DND-41 (cell line): ENCODE data around the gene MYOM1.

Experiments
- ATAC-seq: fragments of 200-7000 bp; cut with Tn5 transposase; 3 replicates; pipeline ENCODE4 v1.9.1; 2021; ENCODE audit warnings: low read depth; ENCODE audit not compliant: insufficient read depth
- DNase-seq: peaks from one replicate; pipeline ENCODE4 v3.0.0-alpha.2; 2020
- H2AFZ ChIP-seq: 2 replicates; pipeline ENCODE4 v1.6.0; 2012; ENCODE audit warnings: low read depth, low read length
- H3K27ac ChIP-seq: 2 replicates; pipeline ENCODE4 v1.5.1; 2012; ENCODE audit warnings: low read length, inconsistent platforms
- H3K27me3 ChIP-seq: fragments of 200-600 bp; sonication (generic); 2 replicates; pipeline ENCODE4 v1.6.0; 2012; ENCODE audit warnings: low read length, mild to moderate bottlenecking, inconsistent platforms; ENCODE audit not compliant: insufficient read depth, poor library complexity
- H3K36me3 ChIP-seq: 2 replicates; pipeline ENCODE4 v1.5.1; 2012; ENCODE audit warnings: low read length, inconsistent platforms; ENCODE audit not compliant: insufficient read depth
- H3K4me1 ChIP-seq: 2 replicates; pipeline ENCODE4 v1.5.1; 2012; ENCODE audit warnings: mild to moderate bottlenecking, low read length; ENCODE audit not compliant: insufficient read depth
- H3K4me2 ChIP-seq: 2 replicates; pipeline ENCODE4 v1.6.0; 2012; ENCODE audit warnings: mild to moderate bottlenecking, moderate library complexity, low read length, inconsistent platforms; ENCODE audit not compliant: insufficient read depth
- H3K4me3 ChIP-seq, 2 experiments: fragments of 200-600 bp in 1 of 2; shearing (Covaris generic) in 1 of 2; 2 replicates each; pipeline ENCODE4 v1.5.1; 2012 to 2016; ENCODE audit warnings: inconsistent platforms in 2 of 2, low read length in 2 of 2, mild to moderate bottlenecking in 2 of 2, low read depth in 1 of 2, moderate library complexity in 1 of 2
- H3K79me2 ChIP-seq: 2 replicates; pipeline ENCODE4 v1.6.0; 2012; ENCODE audit warnings: low read length, inconsistent platforms; ENCODE audit not compliant: insufficient read depth
- H3K9ac ChIP-seq: 2 replicates; pipeline ENCODE4 v1.6.0; 2012; ENCODE audit warnings: low read depth, mild to moderate bottlenecking, inconsistent platforms, low read length, moderate library complexity
- H3K9me3 ChIP-seq: 2 replicates; pipeline ENCODE4 v1.5.1; 2012; ENCODE audit warnings: low read length, moderate library complexity, mild to moderate bottlenecking, inconsistent platforms; ENCODE audit not compliant: insufficient read depth, severe bottlenecking
- H4K20me1 ChIP-seq: 2 replicates; pipeline ENCODE4 v1.6.0; 2012; ENCODE audit warnings: low read length; ENCODE audit not compliant: insufficient read depth
- CTCF ChIP-seq: IDR thresholded peaks from 2 replicates; pipeline ENCODE4 v1.5.1; 2012; ENCODE audit warnings: borderline replicate concordance, low read length, moderate library complexity, mild to moderate bottlenecking; ENCODE audit not compliant: poor library complexity, severe bottlenecking; ENCODE audit errors: extremely low read depth
- EZH2 ChIP-seq: IDR thresholded peaks from 3 replicates; pipeline ENCODE4 v1.6.1; 2012; ENCODE audit warnings: borderline replicate concordance, low read depth, mild to moderate bottlenecking, moderate library complexity, low read length, inconsistent platforms; ENCODE audit not compliant: severe bottlenecking

Gene MYOM1

GRCh38 chr18:3132700-3133099, 87.1 kb downstream of the MYOM1 start:
- H3K36me3 ChIP-seq = no peaks in the 10 kb centered on the region
- no peaks in the 10 kb centered on the region for H4K20me1 ChIP-seq
- no peaks in the 10 kb centered on the region for H3K9me3 ChIP-seq
- H3K4me1 ChIP-seq = no peaks in the 10 kb centered on the region
- no peak for ATAC-seq
- no peak overlapping the region for H3K9ac ChIP-seq
- no peaks in the 10 kb centered on the region for H3K79me2 ChIP-seq
- no peaks in the 10 kb centered on the region for H3K27me3 ChIP-seq
- no peak overlapping the region for H3K27ac ChIP-seq
- H2AFZ ChIP-seq = no peak overlapping the region
- H3K4me3 ChIP-seq = no peak overlapping the region
- no peak overlapping the region for H3K4me2 ChIP-seq
- TF ChIP-seq CTCF (no peak), EZH2 (no peak)
- no peak for DNase-seq

DNA sequence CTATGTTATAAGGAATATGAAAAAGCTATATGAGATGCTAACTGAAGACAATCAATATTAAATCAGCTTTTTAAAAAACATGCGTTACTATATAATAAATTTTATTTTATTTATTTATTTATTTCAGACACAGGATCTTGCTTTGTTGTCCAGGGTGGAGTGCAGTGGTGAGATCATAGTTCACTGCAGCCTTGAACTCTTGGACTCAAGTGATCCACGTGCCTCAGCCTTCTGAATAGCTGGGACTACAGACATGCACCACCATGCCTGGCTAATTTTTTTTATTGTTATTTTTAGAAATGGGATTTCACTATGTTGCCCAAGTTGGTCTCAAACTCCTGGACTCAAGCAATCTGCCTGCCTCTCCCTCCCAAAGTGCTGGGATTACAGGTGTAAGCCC, 89.4 kb downstream of the MYOM1 start:
- no peak overlapping the region for H3K4me3 ChIP-seq
- no peak overlapping the region for H3K27ac ChIP-seq
- H2AFZ ChIP-seq = no peak overlapping the region
- no peak overlapping the region for H3K4me2 ChIP-seq
- no peaks in the 10 kb centered on the region for H3K4me1 ChIP-seq
- DNase-seq = no peak
- ATAC-seq = no peak
- TF ChIP-seq CTCF = no peak
- no peak for TF ChIP-seq EZH2
- H3K79me2 ChIP-seq = no peaks in the 10 kb centered on the region
- H3K27me3 ChIP-seq = no peaks in the 10 kb centered on the region
- H4K20me1 ChIP-seq = no peaks in the 10 kb centered on the region
- H3K9ac ChIP-seq = no peak overlapping the region
- H3K9me3 ChIP-seq = no peaks in the 10 kb centered on the region
- no peaks in the 10 kb centered on the region for H3K36me3 ChIP-seq

- no peaks in the 10 kb centered on the region for H3K36me3 ChIP-seq
- peak; percentile 100 for ATAC-seq
- no peaks in the 10 kb centered on the region for H3K79me2 ChIP-seq
- DNase-seq = peak; percentile 80
- H3K27ac ChIP-seq = no peak overlapping the region
- H3K4me2 ChIP-seq = 0 out of 2 replicates have a peak overlapping the region, but pooled peaks have one; percentile 18
- peak; percentile 88 for TF ChIP-seq CTCF
- TF ChIP-seq EZH2 = no peak
- H4K20me1 ChIP-seq = no peaks in the 10 kb centered on the region
- no peaks in the 10 kb centered on the region for H3K9me3 ChIP-seq
- H3K9ac ChIP-seq = no peak overlapping the region
- H3K4me3 ChIP-seq = no peak overlapping the region
- 0 out of 2 replicates have a peak overlapping the region, but pooled peaks have one; percentile 37 for H2AFZ ChIP-seq
- no peaks in the 10 kb centered on the region for H3K27me3 ChIP-seq
- H3K4me1 ChIP-seq = no peaks in the 10 kb centered on the region
Measured at GRCh38 chr18:3129053-3129864, 90.5 kb downstream of the MYOM1 start.
